Endothelial cell of hepatic sinusoid (primary cell): ENCODE results near the gene PRRC2B.
"Not testable (repeated sequence)": the region's sequence is repeated elsewhere in the genome, so short reads cannot be mapped to it uniquely, and the experiment has no call there.

Experiments used
- in situ Hi-C: cut with HindIII; loops from 2 replicates; pipeline ENCODE4 v1.10.0; 2017; ENCODE audit warnings: low sequenced_read_pairs

PRRC2B gene

GRCh38 chr9:131503626-131504465, 110.0 kb downstream of the PRRC2B start:
- in situ Hi-C loops, result no loop called here

- in situ Hi-C loops, result no loop called here
Observed at GRCh38 chr9:131505012-131505411, 111.1 kb downstream of the PRRC2B start.

- in situ Hi-C loops, result no loop called here
Observed at GRCh38 chr9:131511416-131511815, 117.5 kb downstream of the PRRC2B start.

GRCh38 chr9:131511880-131512279, 118.0 kb downstream of the PRRC2B start:
- in situ Hi-C loops, result no loop called here

- in situ Hi-C loops, result no loop called here
Observed at GRCh38 chr9:131513177-131513576, 119.3 kb downstream of the PRRC2B start.

- in situ Hi-C loops, result not testable (repeated sequence)
Observed at GRCh38 chr9:131515559-131516031, 121.7 kb downstream of the PRRC2B start.

GRCh38 chr9:131516100-131516499, 122.2 kb downstream of the PRRC2B start:
- in situ Hi-C loops, result no loop called here

GRCh38 chr9:131516930-131517329, 123.0 kb downstream of the PRRC2B start:
- in situ Hi-C loops, result no loop called here

- in situ Hi-C loops, result no loop called here
Observed at GRCh38 chr9:131517761-131518190, 123.9 kb downstream of the PRRC2B start.

- in situ Hi-C loops, result no loop called here
Observed at GRCh38 chr9:131518553-131518952, 124.7 kb downstream of the PRRC2B start.

- in situ Hi-C loops, result loop anchor here (5.0 kb wide), 2 partner anchors 38 to 83 kb away; no protein-coding TSS in a partner anchor
Observed at GRCh38 chr9:131520503-131520902, 126.6 kb downstream of the PRRC2B start.

GRCh38 chr9:131521203-131521602, 127.3 kb downstream of the PRRC2B start:
- in situ Hi-C loops, result loop anchor here (5.0 kb wide), 2 partner anchors 39 to 84 kb away; no protein-coding TSS in a partner anchor

- in situ Hi-C loops, result loop anchor here (5.0 kb wide), 2 partner anchors 40 to 85 kb away; no protein-coding TSS in a partner anchor
Observed at GRCh38 chr9:131521822-131522221, 127.9 kb downstream of the PRRC2B start.

GRCh38 chr9:131522257-131523085, 128.6 kb downstream of the PRRC2B start:
- in situ Hi-C loops, result loop anchor here (5.0 kb wide), 2 partner anchors 40 to 85 kb away; no protein-coding TSS in a partner anchor

GRCh38 chr9:131523086-131523388, 129.2 kb downstream of the PRRC2B start:
- in situ Hi-C loops, result loop anchor here (5.0 kb wide), 2 partner anchors 41 to 86 kb away; no protein-coding TSS in a partner anchor

GRCh38 chr9:131523451-131524435, 129.9 kb downstream of the PRRC2B start:
- in situ Hi-C loops, result loop anchor here (5.0 kb wide), 2 partner anchors 41 to 86 kb away; no protein-coding TSS in a partner anchor

GRCh38 chr9:131524665-131525315, 130.9 kb downstream of the PRRC2B start:
- in situ Hi-C loops, result loop anchor here (5.0 kb wide), 2 partner anchors 42 to 87 kb away; no protein-coding TSS in a partner anchor

GRCh38 chr9:131525643-131526565, 132.0 kb downstream of the PRRC2B start:
- in situ Hi-C loops, result no loop called here
